HG03064 (cell line): ENCODE data around the gene PDE7B.

ENCODE experiments used
- ATAC-seq: cut with Tn5 transposase; IDR thresholded peaks from one replicate; pipeline ENCODE4 v1.9.1; 2021; ENCODE audit warnings: low read depth; ENCODE audit not compliant: unreplicated experiment

The PDE7B gene

GRCh38 chr6:135974426-135974825 is 122.9 kb downstream of the PDE7B start:
- no peak for ATAC-seq

GRCh38 chr6:135976585-135976984 is 125.1 kb downstream of the PDE7B start:
- no peak for ATAC-seq

GRCh38 chr6:135983093-135983492 is 131.6 kb downstream of the PDE7B start:
- no peak for ATAC-seq

DNA sequence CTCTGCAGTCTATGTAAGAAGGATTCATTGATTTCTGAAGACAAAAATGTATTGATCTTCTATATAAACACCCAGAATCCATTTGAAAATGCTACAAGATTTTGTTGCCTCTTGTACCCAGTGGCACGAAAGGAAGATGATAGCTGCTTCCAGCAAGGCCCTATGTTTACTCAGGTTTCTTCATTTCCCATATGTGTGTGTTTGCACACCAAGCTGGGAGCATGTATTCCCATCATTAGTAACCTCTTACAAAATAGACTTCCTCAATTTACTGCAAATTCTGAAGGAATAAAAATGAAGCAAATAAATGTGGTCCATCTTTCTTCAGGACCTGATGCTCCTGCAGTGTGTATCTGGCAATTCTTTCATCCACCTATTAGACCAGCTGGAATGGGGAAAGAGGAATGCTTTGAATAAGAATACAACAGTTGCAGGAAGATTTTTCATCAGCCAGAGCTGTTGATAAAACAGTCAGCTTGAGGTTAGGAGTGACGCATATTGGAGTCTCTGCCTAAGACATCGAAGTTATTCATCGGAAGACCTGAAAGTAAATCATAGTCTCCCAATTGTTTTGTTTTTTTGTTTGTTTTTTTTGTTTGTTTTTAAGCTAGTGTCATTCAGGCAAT is 132.3 kb downstream of the PDE7B start:
- ATAC-seq, result no peak

DNA sequence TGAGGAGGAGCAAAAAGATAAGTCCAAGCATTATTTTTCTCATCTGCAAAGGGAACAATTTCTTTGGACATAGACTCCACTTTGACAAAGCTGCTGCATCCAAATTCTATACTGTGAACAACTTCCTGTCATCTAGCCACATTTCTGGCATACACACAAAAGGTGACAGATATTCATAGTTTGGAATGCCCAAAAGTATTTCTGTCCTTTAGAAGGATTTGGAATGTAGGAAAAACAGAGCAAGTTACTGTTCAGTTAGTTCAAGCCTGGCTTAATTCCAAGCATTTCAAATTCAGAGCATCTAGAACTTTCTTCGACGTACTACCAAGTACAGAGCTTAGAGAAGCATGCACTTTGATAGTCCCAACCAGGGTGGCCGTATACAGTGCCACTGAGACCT is 134.0 kb downstream of the PDE7B start:
- ATAC-seq, result no peak

GRCh38 chr6:135987226-135987625 is 135.7 kb downstream of the PDE7B start:
- ATAC-seq, result no peak

DNA sequence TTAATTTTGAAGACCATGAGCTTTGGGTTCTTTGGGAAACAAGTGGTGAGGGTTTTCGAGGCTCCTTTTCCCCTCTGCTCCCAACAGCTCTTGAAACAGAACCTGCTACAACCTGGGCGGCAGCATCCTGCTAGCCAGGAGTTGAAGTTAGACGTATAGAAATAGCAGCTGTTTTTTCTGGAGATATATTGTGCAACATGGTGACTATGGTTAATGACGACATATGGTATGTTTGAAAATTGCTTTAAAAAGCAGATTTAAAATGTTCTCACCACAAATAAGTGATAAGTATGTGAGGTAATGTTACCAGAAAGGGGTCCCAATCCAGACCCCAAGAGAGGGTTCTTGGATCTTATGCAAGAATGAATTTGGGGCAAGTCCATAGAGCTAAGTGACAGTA is 138.9 kb downstream of the PDE7B start:
- no peak for ATAC-seq

DNA sequence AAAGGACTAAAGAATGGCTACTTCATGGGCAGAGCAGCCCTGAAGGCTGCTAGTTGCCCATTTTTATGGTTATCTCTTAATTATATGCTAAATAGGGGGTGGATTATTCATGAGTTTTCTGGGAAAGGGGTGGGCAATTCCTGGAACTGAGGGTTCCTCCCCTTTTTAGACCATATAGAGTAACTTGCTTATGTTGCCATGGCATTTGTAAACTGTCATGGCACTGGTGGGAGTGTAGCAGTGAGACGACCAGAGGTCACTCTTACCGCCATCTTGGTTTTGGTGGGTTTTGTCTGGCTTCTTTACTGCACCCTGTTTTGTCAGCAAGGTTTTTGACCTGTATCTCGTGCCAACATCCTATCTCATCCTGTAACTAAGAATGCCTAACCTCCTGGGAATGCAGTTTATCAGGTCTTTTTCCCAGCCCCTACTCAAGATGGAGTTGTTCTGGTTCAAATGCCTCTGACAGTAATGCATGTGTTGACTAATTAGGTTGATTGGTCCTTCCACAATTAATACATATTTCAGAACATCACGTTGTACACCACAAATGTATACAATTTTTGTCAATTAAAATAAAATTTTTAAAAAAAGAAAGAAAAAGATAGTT is 139.5 kb downstream of the PDE7B start:
- ATAC-seq, result no peak

GRCh38 chr6:135992739-135993138 is 141.2 kb downstream of the PDE7B start:
- no peak for ATAC-seq

DNA sequence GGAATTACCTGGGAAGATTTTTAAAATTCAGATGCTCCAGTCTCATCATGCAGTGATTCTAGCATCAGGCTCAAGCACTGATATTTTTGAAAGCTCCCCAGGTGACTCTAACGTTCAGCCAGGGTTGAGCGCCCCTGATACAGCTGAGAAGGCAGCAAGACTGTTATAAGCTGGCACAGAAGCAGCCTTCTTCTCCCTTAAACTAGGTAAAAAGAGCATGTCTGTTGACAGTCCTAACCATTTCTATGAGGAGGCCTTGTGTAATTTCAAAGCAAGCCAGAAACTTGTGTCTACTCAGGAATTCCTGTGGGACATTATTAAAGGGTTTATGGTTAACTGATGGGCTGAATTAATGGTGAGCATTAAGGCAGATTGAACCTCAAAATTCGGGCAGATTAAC is 141.9 kb downstream of the PDE7B start:
- no peak for ATAC-seq

GRCh38 chr6:135994857-135995544 is 143.5 kb downstream of the PDE7B start:
- ATAC-seq, result no peak

DNA sequence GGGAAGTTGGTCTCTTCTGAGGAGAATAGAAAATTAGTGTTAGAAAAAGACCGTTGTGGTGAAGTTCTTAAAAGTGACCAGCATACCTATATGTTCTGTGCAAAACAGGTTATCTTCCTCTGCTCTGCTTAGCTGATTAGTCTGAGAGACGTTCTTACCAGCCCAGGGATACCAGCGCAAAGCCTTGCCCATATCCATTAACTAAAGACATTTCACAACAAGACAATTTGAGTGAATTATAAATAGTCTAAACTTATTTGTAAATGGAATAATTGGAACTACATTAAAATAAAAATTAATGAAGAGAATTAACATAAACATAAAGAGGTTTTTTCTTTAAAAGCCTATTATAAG is 144.0 kb downstream of the PDE7B start:
- ATAC-seq, result no peak

GRCh38 chr6:135996668-135997067 is 145.2 kb downstream of the PDE7B start:
- ATAC-seq, result no peak

- no peak for ATAC-seq
Observed at GRCh38 chr6:135999393-135999792, 147.9 kb downstream of the PDE7B start.

DNA sequence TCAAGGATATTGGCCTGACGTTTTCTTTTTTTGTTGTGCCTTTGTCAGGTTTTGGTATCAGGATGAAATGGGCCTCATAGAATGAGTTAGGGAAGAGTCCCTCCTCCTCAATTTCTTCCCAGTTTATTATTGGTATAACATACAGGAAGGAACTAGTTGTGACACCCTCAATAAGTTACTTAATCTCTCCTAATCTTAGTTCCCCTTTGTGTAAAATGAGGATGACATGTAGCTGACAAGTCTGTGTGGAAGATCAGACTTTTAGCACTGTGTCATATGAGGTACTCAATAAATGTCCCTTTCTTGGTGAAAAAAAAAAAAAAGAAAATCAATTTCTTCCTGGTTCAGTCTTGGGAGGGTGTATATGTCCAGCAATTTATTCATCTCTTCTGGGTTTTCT is 155.8 kb downstream of the PDE7B start:
- ATAC-seq, result no peak

- ATAC-seq, result no peak
Observed at GRCh38 chr6:136011475-136011874, 160.0 kb downstream of the PDE7B start.

DNA sequence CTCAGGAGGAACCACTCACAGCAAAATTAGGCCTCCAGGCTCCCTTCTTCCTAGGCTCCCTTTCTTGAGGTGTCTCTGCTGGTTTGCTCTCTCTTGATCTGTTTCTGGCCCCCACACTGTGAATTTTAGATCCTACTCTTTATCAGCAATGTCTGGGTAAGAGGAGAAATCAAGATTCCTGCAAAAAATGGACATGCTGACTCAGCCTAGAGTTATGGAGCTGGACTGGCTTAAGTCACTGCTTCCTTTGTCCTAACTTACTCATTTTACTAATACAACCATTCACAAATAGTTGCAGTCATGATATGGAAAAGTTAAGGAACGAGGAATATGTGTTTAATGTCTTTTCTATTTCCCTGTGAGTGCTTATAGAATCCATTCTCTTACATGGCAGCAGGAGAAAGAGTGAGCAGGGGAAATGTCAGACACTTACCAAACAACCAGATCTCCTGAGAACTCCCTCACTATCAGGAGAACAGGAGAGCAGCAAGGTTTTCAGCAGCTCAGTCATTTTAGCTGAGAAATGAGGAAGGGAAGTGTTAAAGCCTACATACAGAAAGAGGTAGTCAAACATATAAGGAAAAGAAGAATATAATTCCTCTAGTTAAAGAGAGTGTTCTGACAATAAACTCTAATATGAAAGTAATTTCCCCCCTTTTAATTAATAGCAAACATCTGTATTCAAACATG is 160.8 kb downstream of the PDE7B start:
- ATAC-seq, result no peak

GRCh38 chr6:136012943-136013342 is 161.4 kb downstream of the PDE7B start:
- ATAC-seq, result no peak

GRCh38 chr6:136014454-136015437 is 163.2 kb downstream of the PDE7B start:
- ATAC-seq, result no peak

DNA sequence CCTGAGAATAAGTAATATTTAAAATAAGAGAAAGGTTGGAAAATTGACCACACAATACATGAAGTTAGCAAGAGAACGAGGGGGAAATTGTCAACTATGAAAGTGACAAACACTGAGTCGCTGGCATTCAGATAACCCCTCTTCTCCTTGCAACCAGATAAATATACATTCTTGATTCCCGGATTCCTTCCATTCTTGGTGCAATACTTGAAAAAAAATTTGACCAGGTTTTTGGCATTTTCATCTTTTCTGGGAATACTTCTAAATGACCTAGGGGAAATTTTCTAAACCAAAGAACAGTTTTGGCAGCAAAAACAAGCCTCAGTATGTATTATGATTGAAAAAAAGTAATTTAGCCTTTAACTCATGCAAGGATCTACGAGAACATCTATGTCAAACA is 164.0 kb downstream of the PDE7B start:
- ATAC-seq, result no peak
